Gastrocnemius medialis (tissue), 4 donors: ENCODE results near the gene MROH8. TPM values are rescaled to one million over a fixed set of nuclear protein-coding genes. Genes with fewer than 3 reads are reported as not detected.

Experiments
- ATAC-seq, 2 donors: fragments of 150-250 bp; one replicate each; pipeline ENCODE4 v1.9.1; 2016
- DNase-seq, 2 donors: peaks; one replicate each; pipeline ENCODE4 v3.0.0-alpha.2; 2019
- H3K27ac ChIP-seq, 4 donors: fragments of 200-600 bp; sonication (generic); 1 replicate in 1 of 4; 2 replicates in 3 of 4; pipeline ENCODE4 v1.5.1; 2016 to 2018; ENCODE audit warnings: mild to moderate bottlenecking in 2 of 4, moderate library complexity in 1 of 4
- H3K27me3 ChIP-seq, 3 donors: fragments of 200-600 bp; sonication (generic) in 2 of 3; 1 replicate in 1 of 3; 2 replicates in 2 of 3; pipeline versions ENCODE4 v1.5.1 to v1.6.0; 2016 to 2019; ENCODE audit warnings: mild to moderate bottlenecking in 1 of 3, moderate library complexity in 1 of 3
- H3K36me3 ChIP-seq, 2 donors: fragments of 200-600 bp; sonication (generic) in 1 of 2; one replicate each; pipeline ENCODE4 v1.5.1; 2017 to 2018
- H3K4me1 ChIP-seq, 2 donors: fragments of 200-600 bp; sonication (generic) in 1 of 2; one replicate each; pipeline ENCODE4 v1.5.1; 2016 to 2017; ENCODE audit warnings: mild to moderate bottlenecking in 2 of 2
- H3K4me3 ChIP-seq, 4 donors: fragments of 200-600 bp; sonication (generic) in 3 of 4; 1 replicate in 1 of 4; 2 replicates in 3 of 4; pipeline ENCODE4 v1.5.1; 2016 to 2019; ENCODE audit warnings: mild to moderate bottlenecking in 2 of 4
- H3K9me3 ChIP-seq, 3 donors: fragments of 200-600 bp; sonication (generic) in 2 of 3; 1 replicate in 1 of 3; 2 replicates in 2 of 3; pipeline ENCODE4 v1.5.1; 2016 to 2019
- CTCF ChIP-seq, 5 experiments: fragments of 450-650 bp in 3 of 5; fragments of 200-600 bp in 2 of 5; sonication (generic) in 2 of 5; IDR thresholded peaks in 4 of 5; conservative IDR thresholded peaks in 1 of 5; 1 replicate in 4 of 5; 2 replicates in 1 of 5; pipeline ENCODE4 v1.5.1; 2016 to 2019; ENCODE audit warnings: antibody characterized with exemption in 5 of 5, mild to moderate bottlenecking in 3 of 5, moderate library complexity in 3 of 5
- POLR2A ChIP-seq, 2 donors: fragments of 450-650 bp; IDR thresholded peaks; one replicate each; pipeline ENCODE4 v1.6.1; 2017; ENCODE audit warnings: antibody characterized with exemption in 2 of 2, mild to moderate bottlenecking in 2 of 2, moderate library complexity in 2 of 2
- in situ Hi-C, 4 donors: fragments of 200-750 bp; cut with MboI; loops; one replicate each; pipeline versions ENCODE4 v1.15.0 to v1.8.0; 2017; ENCODE audit warnings: low sequenced_read_pairs in 4 of 4
- intact Hi-C: fragments of 100-400 bp; cut with DNase I; formaldehyde crosslinking; loops from one replicate; pipeline ENCODE4 v1.15.1; 2023; ENCODE audit warnings: low total_unique reads
- total RNA-seq, 4 donors: library from RNA; depleted of rRNA; stranded (reverse); fragments of >200 nt; gene quantifications; one replicate each; pipeline versions ENCODE4 v1.1.0 to v1.2.3, GENCODE V29; 2016

The MROH8 gene
- total RNA-seq, 4 donors from 2014 or later: 1.4 to 4.4 (median 3.0) TPM

GRCh38 chr20:37209193-37209592 is 29.8 kb upstream of the MROH8 start:
- intact Hi-C loops (no loop called here), in situ Hi-C loops (no loop called here)
- Histone ChIP-seq H3K27me3 (no peaks in the 10 kb centered on the region), H3K4me1 (no peaks in the 10 kb centered on the region), H3K9me3 (no peaks in the 10 kb centered on the region), H3K27ac (no peak overlapping the region), H3K36me3 (peaks cover 3 to 99% of the 10 kb centered on the region in 2 donors), H3K4me3 (no peak overlapping the region)
- no peak for TF ChIP-seq POLR2A (IDR thresholded peaks at IDR 0.05)
- TF ChIP-seq CTCF (IDR thresholded peaks at IDR 0.05 in 4 of 5, conservative IDR thresholded peaks at IDR 0.05 in 1 of 5): no peak
- ATAC-seq: no peak
- no peak for DNase-seq

- in situ Hi-C loops (no loop called here), intact Hi-C loops (no loop called here)
- TF ChIP-seq CTCF (IDR thresholded peaks at IDR 0.05 in 4 of 5, conservative IDR thresholded peaks at IDR 0.05 in 1 of 5) (no peak), POLR2A (IDR thresholded peaks at IDR 0.05) (no peak)
These were observed 27.8 kb upstream of the MROH8 start for GRCh38 chr20:37207171-37207570.

GRCh38 chr20:37205794-37206193 is 26.4 kb upstream of the MROH8 start:
- no peaks in the 10 kb centered on the region for H3K4me1 ChIP-seq
- ATAC-seq: no peak
- no peaks in the 10 kb centered on the region for H3K9me3 ChIP-seq
- H3K27me3 ChIP-seq: no peaks in the 10 kb centered on the region
- H3K4me3 ChIP-seq: no peak overlapping the region
- in situ Hi-C loops: no loop called here
- no peak for DNase-seq
- H3K36me3 ChIP-seq: peaks cover 3 to 77% of the 10 kb centered on the region in 2 donors
- H3K27ac ChIP-seq: no peak overlapping the region
- TF ChIP-seq POLR2A (IDR thresholded peaks at IDR 0.05) (no peak), CTCF (IDR thresholded peaks at IDR 0.05 in 4 of 5, conservative IDR thresholded peaks at IDR 0.05 in 1 of 5) (no peak)
- intact Hi-C loops: no loop called here

More at GRCh38 chr20:37207171-37207570, 27.8 kb upstream of the MROH8 start:
- DNase-seq (no peak), ATAC-seq (no peak)
- Histone ChIP-seq H3K36me3 (peaks cover 3 to 86% of the 10 kb centered on the region in 2 donors), H3K9me3 (no peaks in the 10 kb centered on the region), H3K4me1 (no peaks in the 10 kb centered on the region), H3K27ac (no peak overlapping the region), H3K27me3 (no peaks in the 10 kb centered on the region), H3K4me3 (no peak overlapping the region)

- peaks cover 0 to 2% of the 10 kb centered on the region in 2 donors for H3K4me1 ChIP-seq
- DNase-seq: no peak
- H3K9me3 ChIP-seq: no peaks in the 10 kb centered on the region
- TF ChIP-seq CTCF (IDR thresholded peaks at IDR 0.05 in 4 of 5, conservative IDR thresholded peaks at IDR 0.05 in 1 of 5): no peak
- no peak for TF ChIP-seq POLR2A (IDR thresholded peaks at IDR 0.05)
- no peaks in the 10 kb centered on the region for H3K27me3 ChIP-seq
- H3K4me3 ChIP-seq: no peak overlapping the region
- no peak overlapping the region for H3K27ac ChIP-seq
- H3K36me3 ChIP-seq: peaks cover 3 to 72% of the 10 kb centered on the region in 2 donors
- intact Hi-C loops (no loop called here), in situ Hi-C loops (no loop called here)
- no peak for ATAC-seq
These were observed 25.8 kb upstream of the MROH8 start for GRCh38 chr20:37205130-37205529.

- Histone ChIP-seq H3K4me3 (no peak overlapping the region), H3K36me3 (peaks cover 0 to 72% of the 10 kb centered on the region in 2 donors), H3K9me3 (no peaks in the 10 kb centered on the region), H3K27ac (no peak overlapping the region), H3K27me3 (no peaks in the 10 kb centered on the region), H3K4me1 (peaks cover 9 to 11% of the 10 kb centered on the region in 2 donors)
- no peak for DNase-seq
- no peak for ATAC-seq
- in situ Hi-C loops: no loop called here
- no peak for TF ChIP-seq CTCF (IDR thresholded peaks at IDR 0.05 in 4 of 5, conservative IDR thresholded peaks at IDR 0.05 in 1 of 5)
- no peak for TF ChIP-seq POLR2A (IDR thresholded peaks at IDR 0.05)
- intact Hi-C loops: no loop called here
These were observed 24.7 kb upstream of the MROH8 start for GRCh38 chr20:37204056-37204455.
